Fibroblast of gingiva (primary cell): ENCODE results near the gene COX6B2.

ENCODE experiments used
- DNase-seq: peaks from one replicate; pipeline ENCODE4 v3.0.0-alpha.2; 2011; ENCODE audit warnings: low read depth

COX6B2 gene

GRCh38 chr19:55311797-55312196 lies 42.7 kb downstream of the COX6B2 start:
- no peak for DNase-seq

GRCh38 chr19:55311397-55311796 lies 43.1 kb downstream of the COX6B2 start:
- no peak for DNase-seq

- no peak for DNase-seq
These were observed 44.0 kb downstream of the COX6B2 start for GRCh38 chr19:55310498-55310897.

GRCh38 chr19:55309448-55309847 lies 45.1 kb downstream of the COX6B2 start:
- no peak for DNase-seq

- DNase-seq, result no peak
These were observed 46.2 kb downstream of the COX6B2 start for GRCh38 chr19:55308281-55308680.

- DNase-seq, result no peak
These were observed 47.8 kb downstream of the COX6B2 start for GRCh38 chr19:55306712-55307111.

GRCh38 chr19:55305983-55306562 lies 48.4 kb downstream of the COX6B2 start:
- DNase-seq, result no peak

GRCh38 chr19:55305491-55305890 lies 49.0 kb downstream of the COX6B2 start:
- no peak for DNase-seq

GRCh38 chr19:55304980-55305379 lies 49.5 kb downstream of the COX6B2 start:
- no peak for DNase-seq

- DNase-seq, result no peak
These were observed 50.1 kb downstream of the COX6B2 start for GRCh38 chr19:55304279-55304978.

- DNase-seq, result no peak
These were observed 51.0 kb downstream of the COX6B2 start for GRCh38 chr19:55303477-55303876.

- no peak for DNase-seq
These were observed 52.2 kb downstream of the COX6B2 start for GRCh38 chr19:55302318-55302703.

GRCh38 chr19:55301459-55302317 lies 52.8 kb downstream of the COX6B2 start:
- DNase-seq, result peak; percentile 55

- DNase-seq, result no peak
These were observed 53.5 kb downstream of the COX6B2 start for GRCh38 chr19:55300886-55301458.

GRCh38 chr19:55299991-55300390 lies 54.5 kb downstream of the COX6B2 start:
- DNase-seq, result no peak
